ENCODE measurements around the gene CWF19L2. TPM values are rescaled to one million over a fixed set of nuclear protein-coding genes. Genes with fewer than 3 reads are reported as not detected.
"Not testable (repeated sequence)": the region's sequence is repeated elsewhere in the genome, so short reads cannot be mapped to it uniquely, and the experiment has no call there.

CWF19L2 gene
- total RNA-seq, 2 experiments from 2014 or later: 12.8 to 13.5 TPM

DNA sequence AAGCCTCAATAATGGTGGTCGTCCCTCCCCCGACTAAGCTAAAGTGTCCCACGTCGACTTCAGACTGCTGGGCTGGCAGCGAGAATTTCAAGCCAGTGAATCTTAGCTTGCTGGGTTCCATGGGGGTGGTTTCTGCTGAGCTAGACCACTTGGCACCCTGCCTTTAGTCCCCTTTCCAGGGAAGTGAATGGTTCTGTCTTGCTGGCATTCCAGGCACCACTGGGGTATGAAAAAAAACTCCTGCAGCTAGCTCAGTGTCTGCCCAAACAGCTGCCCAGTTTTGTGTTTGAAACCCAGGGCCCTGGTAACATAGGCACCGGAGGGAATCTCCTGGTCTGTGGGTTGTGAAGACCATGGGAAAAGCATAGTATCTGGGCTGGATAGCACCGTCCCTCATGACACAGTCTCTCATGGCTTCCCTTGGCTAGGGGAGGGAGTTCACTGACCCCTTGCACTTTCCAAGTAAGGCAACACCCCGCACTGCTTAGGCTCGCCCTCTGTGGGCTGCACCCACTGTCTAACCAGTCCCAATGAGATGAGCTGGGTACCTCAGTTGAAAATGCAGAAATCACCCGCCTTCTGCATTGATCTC, 8.7 kb upstream of the CWF19L2 start:
- not testable (repeated sequence) for DNase-seq, H3K4me1 Mint-ChIP-seq, H3K4me3 Mint-ChIP-seq, H3K9me3 Mint-ChIP-seq, H3K27ac Mint-ChIP-seq, H3K36me3 Mint-ChIP-seq
- peaks cover 25% of the 10 kb centered on the region for H3K27me3 Mint-ChIP-seq

DNA sequence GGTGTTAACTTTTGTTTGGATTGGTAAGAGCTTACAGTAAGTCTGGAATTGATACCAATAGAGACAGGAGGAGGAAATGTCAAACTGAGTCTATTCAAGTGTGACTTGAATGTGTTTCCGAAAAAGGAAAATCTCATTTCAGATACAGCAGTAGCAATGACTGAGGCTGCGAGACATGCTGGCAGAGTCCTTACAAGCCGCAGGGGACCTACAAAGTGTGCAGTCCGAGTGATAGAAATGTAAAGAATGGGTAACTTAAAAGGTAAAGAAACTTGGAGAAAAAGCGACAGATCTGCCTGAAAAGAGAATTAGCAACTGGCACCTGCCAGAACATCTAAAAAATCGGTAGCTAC, 444 bp downstream of the CWF19L2 start:
- Mint-ChIP-seq H3K9me3 (no peaks in the 10 kb centered on the region), H3K4me3 (peak overlapping the region; percentile 91), H3K27me3 (no peaks in the 10 kb centered on the region), H3K36me3 (peaks cover 4% of the 10 kb centered on the region), H3K27ac (peak overlapping the region; percentile 88), H3K4me1 (peaks cover 23% of the 10 kb centered on the region)
- DNase-seq: no peak

DNA sequence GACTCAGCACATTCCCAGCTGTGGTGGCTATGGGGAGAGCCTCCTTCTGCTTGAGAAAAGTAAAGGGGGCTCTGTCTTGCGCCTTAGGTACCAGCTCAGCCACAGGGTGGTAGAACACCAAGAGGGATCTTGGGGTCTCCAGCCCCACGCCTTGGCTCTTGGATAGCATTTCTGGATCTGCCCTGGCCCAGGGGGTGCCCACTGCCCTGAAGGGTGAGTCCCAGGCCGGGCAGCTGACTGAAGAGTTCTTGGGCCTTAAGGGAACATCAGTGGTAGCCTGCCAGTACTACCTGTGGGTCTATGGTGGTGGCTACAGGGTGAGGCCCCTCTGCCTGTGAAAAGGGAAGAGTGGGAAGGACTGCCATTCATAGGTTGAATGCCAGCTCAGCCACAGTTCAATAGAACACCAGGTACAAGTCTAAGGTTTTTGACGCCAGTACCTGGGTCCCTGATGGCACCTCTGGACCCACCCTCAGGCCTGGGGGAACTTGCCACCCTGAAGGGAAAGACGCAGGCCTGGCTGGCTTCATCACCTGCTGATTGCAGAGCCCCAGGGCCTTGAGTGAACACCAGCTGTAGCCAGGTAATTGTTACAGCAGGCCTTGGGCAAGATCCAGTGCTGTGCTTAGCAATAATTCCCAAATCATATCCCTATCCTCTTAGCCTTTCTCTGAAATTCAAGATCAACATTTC, 3.9 kb downstream of the CWF19L2 start:
- Mint-ChIP-seq H3K4me1 (peaks cover 32% of the 10 kb centered on the region), H3K27me3 (no peaks in the 10 kb centered on the region), H3K36me3 (peaks cover 13% of the 10 kb centered on the region), H3K9me3 (no peaks in the 10 kb centered on the region), H3K4me3 (no peak overlapping the region), H3K27ac (no peak overlapping the region)
- DNase-seq: no peak

GRCh38 chr11:107446822-107447431, 10.7 kb downstream of the CWF19L2 start:
- H3K9me3 Mint-ChIP-seq: no peaks in the 10 kb centered on the region
- no peak overlapping the region for H3K27ac Mint-ChIP-seq
- H3K27me3 Mint-ChIP-seq: no peaks in the 10 kb centered on the region
- DNase-seq: no peak
- peaks cover 40% of the 10 kb centered on the region for H3K36me3 Mint-ChIP-seq
- no peak overlapping the region for H3K4me3 Mint-ChIP-seq
- peaks cover 26% of the 10 kb centered on the region for H3K4me1 Mint-ChIP-seq

GRCh38 chr11:107442715-107443215, 14.9 kb downstream of the CWF19L2 start:
- no peak for DNase-seq
- H3K9me3 Mint-ChIP-seq: no peaks in the 10 kb centered on the region
- H3K27me3 Mint-ChIP-seq: no peaks in the 10 kb centered on the region
- H3K4me1 Mint-ChIP-seq: peaks cover 26% of the 10 kb centered on the region
- peaks cover 46% of the 10 kb centered on the region for H3K36me3 Mint-ChIP-seq
- H3K4me3 Mint-ChIP-seq: no peak overlapping the region
- H3K27ac Mint-ChIP-seq: peak overlapping the region; percentile 21

GRCh38 chr11:107439586-107440167, 17.9 kb downstream of the CWF19L2 start:
- DNase-seq: no peak
- H3K4me3 Mint-ChIP-seq: no peak overlapping the region
- peaks cover 18% of the 10 kb centered on the region for H3K4me1 Mint-ChIP-seq
- H3K27ac Mint-ChIP-seq: peak overlapping the region; percentile 25
- no peaks in the 10 kb centered on the region for H3K27me3 Mint-ChIP-seq
- H3K9me3 Mint-ChIP-seq: no peaks in the 10 kb centered on the region
- H3K36me3 Mint-ChIP-seq: peaks cover 33% of the 10 kb centered on the region

- no peak for DNase-seq
- Mint-ChIP-seq H3K4me3 (no peak overlapping the region), H3K4me1 (peaks cover 16% of the 10 kb centered on the region), H3K9me3 (no peaks in the 10 kb centered on the region), H3K36me3 (peaks cover 25% of the 10 kb centered on the region), H3K27ac (no peak overlapping the region), H3K27me3 (no peaks in the 10 kb centered on the region)
Measured at GRCh38 chr11:107438148-107438547, 19.5 kb downstream of the CWF19L2 start.

- peaks cover 34% of the 10 kb centered on the region for H3K36me3 Mint-ChIP-seq
- H3K4me3 Mint-ChIP-seq: no peak overlapping the region
- H3K27ac Mint-ChIP-seq: no peak overlapping the region
- no peaks in the 10 kb centered on the region for H3K27me3 Mint-ChIP-seq
- H3K9me3 Mint-ChIP-seq: no peaks in the 10 kb centered on the region
- peaks cover 9% of the 10 kb centered on the region for H3K4me1 Mint-ChIP-seq
- DNase-seq: no peak
Measured at GRCh38 chr11:107430525-107430924, 27.1 kb downstream of the CWF19L2 start.

GRCh38 chr11:107427569-107428180, 29.9 kb downstream of the CWF19L2 start:
- H3K27me3 Mint-ChIP-seq: no peaks in the 10 kb centered on the region
- no peak for DNase-seq
- peaks cover 38% of the 10 kb centered on the region for H3K36me3 Mint-ChIP-seq
- no peak overlapping the region for H3K4me3 Mint-ChIP-seq
- H3K9me3 Mint-ChIP-seq: no peaks in the 10 kb centered on the region
- peaks cover 9% of the 10 kb centered on the region for H3K4me1 Mint-ChIP-seq
- no peak overlapping the region for H3K27ac Mint-ChIP-seq

GRCh38 chr11:107413352-107413751, 44.3 kb downstream of the CWF19L2 start:
- no peaks in the 10 kb centered on the region for H3K27me3 Mint-ChIP-seq
- no peak overlapping the region for H3K27ac Mint-ChIP-seq
- no peaks in the 10 kb centered on the region for H3K9me3 Mint-ChIP-seq
- H3K4me1 Mint-ChIP-seq: peaks cover 7% of the 10 kb centered on the region
- peaks cover 22% of the 10 kb centered on the region for H3K36me3 Mint-ChIP-seq
- H3K4me3 Mint-ChIP-seq: no peak overlapping the region
- DNase-seq: no peak

GRCh38 chr11:107408762-107409211, 48.8 kb downstream of the CWF19L2 start:
- Mint-ChIP-seq H3K27me3 (no peaks in the 10 kb centered on the region), H3K9me3 (peaks cover under 1% of the 10 kb centered on the region), H3K4me3 (no peak overlapping the region), H3K36me3 (peaks cover 36% of the 10 kb centered on the region), H3K27ac (no peak overlapping the region), H3K4me1 (peaks cover 7% of the 10 kb centered on the region)
- DNase-seq: no peak

DNA sequence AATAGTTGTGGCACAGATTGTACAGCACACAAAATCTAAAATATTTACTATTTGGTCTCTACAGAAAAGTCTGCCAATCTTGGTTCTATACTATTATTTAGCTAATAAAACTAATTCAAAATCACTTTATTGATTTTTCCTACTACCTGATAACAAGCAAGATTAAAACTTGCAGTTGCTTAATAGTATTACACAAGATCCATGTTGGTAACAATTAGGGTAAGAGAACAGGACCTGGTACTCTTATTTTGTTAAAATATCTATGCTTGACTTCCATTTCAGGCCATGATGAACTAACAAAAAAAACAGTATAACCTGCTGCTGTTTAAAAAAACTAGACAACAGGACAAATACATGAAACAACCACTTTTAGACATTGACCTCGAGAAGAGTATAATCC, 52.4 kb downstream of the CWF19L2 start:
- no peak for DNase-seq
- H3K27ac Mint-ChIP-seq: no peak overlapping the region
- H3K36me3 Mint-ChIP-seq: peaks cover 59% of the 10 kb centered on the region
- H3K4me3 Mint-ChIP-seq: no peak overlapping the region
- peaks cover 13% of the 10 kb centered on the region for H3K9me3 Mint-ChIP-seq
- no peaks in the 10 kb centered on the region for H3K4me1 Mint-ChIP-seq
- no peaks in the 10 kb centered on the region for H3K27me3 Mint-ChIP-seq

- Mint-ChIP-seq H3K9me3 (peaks cover 28% of the 10 kb centered on the region), H3K36me3 (peaks cover 78% of the 10 kb centered on the region)
- H3K4me1 Mint-ChIP-seq, H3K27ac Mint-ChIP-seq, DNase-seq, H3K4me3 Mint-ChIP-seq, H3K27me3 Mint-ChIP-seq: not testable (repeated sequence)
Measured at GRCh38 chr11:107401131-107401530, 56.5 kb downstream of the CWF19L2 start.

GRCh38 chr11:107397357-107397756, 60.3 kb downstream of the CWF19L2 start:
- Mint-ChIP-seq H3K4me3 (no peak overlapping the region), H3K27me3 (no peaks in the 10 kb centered on the region), H3K27ac (no peak overlapping the region), H3K36me3 (peaks cover 59% of the 10 kb centered on the region), H3K4me1 (no peaks in the 10 kb centered on the region), H3K9me3 (peaks cover 20% of the 10 kb centered on the region)
- DNase-seq: no peak

DNA sequence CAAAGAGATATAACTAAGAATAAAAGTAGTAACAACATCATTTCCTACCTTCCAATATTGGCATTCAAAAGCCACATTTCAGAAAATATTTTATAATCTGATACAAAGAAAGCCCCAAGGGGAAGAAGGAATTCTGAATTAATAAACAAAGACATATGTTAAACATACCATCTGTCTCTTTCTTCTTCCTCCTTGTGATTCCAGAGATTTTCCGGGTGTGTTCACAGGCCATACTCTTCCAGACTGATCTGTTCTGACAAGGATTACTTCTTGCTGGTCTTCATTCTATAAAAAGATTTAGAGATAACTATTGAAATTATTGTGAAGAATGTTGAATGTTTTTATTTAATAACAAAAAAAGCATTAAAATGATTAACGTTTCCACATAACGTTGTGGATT, 65.0 kb downstream of the CWF19L2 start:
- H3K27me3 Mint-ChIP-seq: no peaks in the 10 kb centered on the region
- DNase-seq: no peak
- no peaks in the 10 kb centered on the region for H3K9me3 Mint-ChIP-seq
- H3K27ac Mint-ChIP-seq: no peak overlapping the region
- H3K4me3 Mint-ChIP-seq: no peak overlapping the region
- H3K4me1 Mint-ChIP-seq: no peaks in the 10 kb centered on the region
- H3K36me3 Mint-ChIP-seq: peaks cover 39% of the 10 kb centered on the region
